HCT116 (cell line): ENCODE measurements around the gene GGCT. TPM values are rescaled to one million over a fixed set of nuclear protein-coding genes. Genes with fewer than 3 reads are reported as not detected.

Experiments
- ATAC-seq: fragments of 200-7000 bp; cut with Tn5 transposase; 2 replicates; pipeline ENCODE4 v1.9.1; 2020; ENCODE audit warnings: mild to moderate bottlenecking, moderate library complexity
- BruUV-seq: library from RNA; stranded (reverse); fragments of 400-500 nt; replicated peaks from 2 replicates; lab custom pipeline; 2021; lab: Mats Ljungman, UMichigan
- CTCF ChIA-PET: fragments of 300-600 bp; sonication (Branson Sonifier 250); formaldehyde crosslinking; loops from one replicate; lab custom pipeline; 2021; ENCODE audit warnings: antibody characterized with exemption; lab: Charles Lee
- POLR2A ChIA-PET: fragments of 300-600, 350-600 bp; sonication (Branson Sonifier 250); formaldehyde crosslinking; loops from one replicate; lab custom pipeline; 2021; ENCODE audit warnings: antibody characterized with exemption; lab: Charles Lee
- RAD21 ChIA-PET, 2 experiments: fragments of 300-600 bp; sonication (Branson Sonifier 250); formaldehyde crosslinking; loops; one replicate each; lab custom pipeline; 2023; ENCODE audit warnings: low total read pairs in 2 of 2; ENCODE audit not compliant: uncharacterized antibody in 2 of 2, unreplicated experiment in 2 of 2, low non-redundant PET in 1 of 2; lab: Charles Lee
- DNase-seq: peaks from one replicate; pipeline ENCODE4 v3.0.0-alpha.2; 2010; ENCODE audit warnings: low read depth, low spot score
- H2AFZ ChIP-seq: fragments of 200-600 bp; shearing (Covaris generic), sonication (generic); 2 replicates; pipeline ENCODE4 v1.6.1; 2017; ENCODE audit warnings: low read depth, mixed run types, mixed read lengths, antibody characterized with exemption, low read length; ENCODE audit not compliant: poor library complexity, severe bottlenecking
- H3K27ac ChIP-seq: 2 replicates; pipeline ENCODE4 v1.5.1; 2012; ENCODE audit warnings: low read depth, low read length
- H3K27me3 ChIP-seq: fragments of 200-600 bp; sonication (generic); 2 replicates; pipeline ENCODE4 v1.6.1; 2016; ENCODE audit warnings: mixed run types, low read length, mixed read lengths; ENCODE audit not compliant: insufficient read depth
- H3K36me3 ChIP-seq, 2 experiments: fragments of 200-500 bp in 1 of 2; fragments of 200-600 bp in 1 of 2; sonication (Bioruptor generic) in 1 of 2; sonication (generic) in 1 of 2; 2 replicates each; pipeline versions ENCODE4 v1.5.1 to v1.6.1; 2014 to 2016; ENCODE audit warnings: low read length in 2 of 2, inconsistent platforms in 1 of 2, mixed read lengths in 1 of 2, mixed run types in 1 of 2; ENCODE audit not compliant: insufficient read depth in 2 of 2, control insufficient read depth in 1 of 2
- H3K4me1 ChIP-seq, 2 experiments: fragments of 200-600 bp in 1 of 2; sonication (generic) in 1 of 2; 2 replicates each; pipeline versions ENCODE4 v1.5.1 to v1.6.1; 2012 to 2017; ENCODE audit warnings: low read length in 2 of 2, inconsistent platforms in 1 of 2, mild to moderate bottlenecking in 1 of 2, mixed read lengths in 1 of 2, mixed run types in 1 of 2, moderate library complexity in 1 of 2; ENCODE audit not compliant: insufficient read depth in 2 of 2, control insufficient read depth in 1 of 2
- H3K4me2 ChIP-seq: fragments of 200-600 bp; sonication (generic); 2 replicates; pipeline ENCODE4 v1.6.1; 2017; ENCODE audit warnings: mixed run types, low read length, mixed read lengths
- H3K4me3 ChIP-seq, 2 experiments: fragments of 200-600 bp in 1 of 2; sonication (generic) in 1 of 2; replicated peaks in 1 of 2; 2 replicates each; pipeline ENCODE4 v1.5.1; 2011 to 2016; ENCODE audit warnings: low read length in 2 of 2, control low read depth in 1 of 2, low read depth in 1 of 2, mild to moderate bottlenecking in 1 of 2, mixed read lengths in 1 of 2, mixed run types in 1 of 2
- H3K79me2 ChIP-seq: fragments of 200-600 bp; sonication (generic); 2 replicates; pipeline ENCODE4 v1.6.1; 2017; ENCODE audit warnings: mild to moderate bottlenecking, mixed run types, low read length, moderate library complexity, mixed read lengths; ENCODE audit not compliant: insufficient read depth
- H3K9ac ChIP-seq: fragments of 200-600 bp; sonication (generic); 2 replicates; pipeline ENCODE4 v1.6.1; 2016; ENCODE audit warnings: low read length, mixed read lengths
- H3K9me2 ChIP-seq: fragments of 200-600 bp; sonication (generic), shearing (Covaris generic); 2 replicates; pipeline ENCODE4 v1.6.1; 2017; ENCODE audit warnings: mixed run types, mild to moderate bottlenecking, moderate library complexity; ENCODE audit not compliant: insufficient read depth
- H3K9me3 ChIP-seq, 2 experiments: fragments of 200-500 bp in 1 of 2; fragments of 200-600 bp in 1 of 2; sonication (Bioruptor generic) in 1 of 2; sonication (generic) in 1 of 2; 2 replicates each; pipeline ENCODE4 v1.6.1; 2014 to 2017; ENCODE audit warnings: low read length in 2 of 2, mixed read lengths in 2 of 2, inconsistent platforms in 1 of 2, low read depth in 1 of 2, mild to moderate bottlenecking in 1 of 2, mixed run types in 1 of 2, moderate library complexity in 1 of 2; ENCODE audit not compliant: control insufficient read depth in 1 of 2, insufficient read depth in 1 of 2
- H4K20me1 ChIP-seq: fragments of 200-600 bp; sonication (generic), shearing (Covaris generic); 2 replicates; pipeline ENCODE4 v1.6.1; 2017; ENCODE audit warnings: mixed run types, mild to moderate bottlenecking, moderate library complexity; ENCODE audit not compliant: insufficient read depth
- CBX3 ChIP-seq: IDR thresholded peaks from 2 replicates; pipeline ENCODE4 v1.6.1; 2012; ENCODE audit warnings: low read depth
- EGR1 ChIP-seq: IDR thresholded peaks from 2 replicates; pipeline ENCODE4 v1.6.1; 2012; ENCODE audit warnings: low read depth
- EZH2 ChIP-seq: fragments of 200-600 bp; sonication (generic); IDR thresholded peaks from 2 replicates; pipeline ENCODE4 v1.6.1; 2017; ENCODE audit warnings: antibody characterized with exemption, mixed run types
- EZH2phosphoT487 ChIP-seq: fragments of 200-600 bp; IDR thresholded peaks from 2 replicates; pipeline ENCODE4 v1.6.1; 2018; ENCODE audit warnings: antibody characterized with exemption, borderline replicate concordance
- FOSL1 ChIP-seq: IDR thresholded peaks from 2 replicates; pipeline ENCODE4 v1.6.1; 2012; ENCODE audit warnings: low read depth
- JUND ChIP-seq: IDR thresholded peaks from 2 replicates; pipeline ENCODE4 v1.6.1; 2012
- POLR2A ChIP-seq: IDR thresholded peaks from 2 replicates; pipeline ENCODE4 v1.7.0; 2011; ENCODE audit warnings: borderline replicate concordance; ENCODE audit not compliant: insufficient read depth, insufficient read length; ENCODE audit errors: extremely low read depth
- POLR2AphosphoS5 ChIP-seq: IDR thresholded peaks from 2 replicates; pipeline ENCODE4 v1.6.1; 2011; ENCODE audit warnings: mild to moderate bottlenecking, low read depth, low read length, moderate library complexity
- RAD21 ChIP-seq: IDR thresholded peaks from 2 replicates; pipeline ENCODE4 v1.6.1; 2012; ENCODE audit warnings: low read depth, mild to moderate bottlenecking
- SIN3A ChIP-seq: IDR thresholded peaks from 2 replicates; pipeline ENCODE4 v1.6.1; 2012; ENCODE audit warnings: low read depth
- TCF7L2 ChIP-seq: IDR thresholded peaks from 2 replicates; pipeline ENCODE4 v1.7.0; 2011; ENCODE audit warnings: borderline replicate concordance, inconsistent platforms; ENCODE audit not compliant: insufficient read depth, insufficient read length; ENCODE audit errors: extremely low read depth
- YY1 ChIP-seq: IDR thresholded peaks from 2 replicates; pipeline ENCODE4 v1.6.1; 2011; ENCODE audit warnings: low read length, low read depth, moderate library complexity, mild to moderate bottlenecking; ENCODE audit not compliant: insufficient replicate concordance; ENCODE audit errors: extremely low read depth
- ZNF274 ChIP-seq: fragments of 200-500 bp; sonication (Bioruptor generic); IDR thresholded peaks from 2 replicates; pipeline ENCODE4 v1.6.1; 2014; ENCODE audit warnings: mild to moderate bottlenecking, low read depth, low read length, inconsistent platforms
- intact Hi-C: fragments of 100-400 bp; cut with micrococcal nuclease; formaldehyde crosslinking; loops from 2 replicates; pipeline ENCODE4 v1.10.0; 2022
- total RNA-seq: library from RNA; stranded (reverse); gene quantifications from one replicate; pipeline ENCODE4 v1.2.1, GENCODE V29; 2021; ENCODE audit not compliant: unreplicated experiment
- TF ChIP-seq, protein P1 (sequence below): IDR thresholded peaks from 2 replicates; pipeline ENCODE4 v1.6.1; 2012; ENCODE audit warnings: low read depth
- TF ChIP-seq, protein P2 (sequence below): IDR thresholded peaks from 2 replicates; pipeline ENCODE4 v1.6.1; 2012
- TF ChIP-seq, protein P3 (sequence below): IDR thresholded peaks from 2 replicates; pipeline ENCODE4 v1.6.1; 2011; ENCODE audit warnings: mild to moderate bottlenecking, low read length, moderate library complexity; ENCODE audit not compliant: insufficient replicate concordance; ENCODE audit errors: extremely low read depth

The GGCT gene
- total RNA-seq, 1 experiment from 2014 or later = 60.6 TPM

- TF ChIP-seq EGR1 = peak; percentile 89
- TF ChIP-seq, protein P1, sequence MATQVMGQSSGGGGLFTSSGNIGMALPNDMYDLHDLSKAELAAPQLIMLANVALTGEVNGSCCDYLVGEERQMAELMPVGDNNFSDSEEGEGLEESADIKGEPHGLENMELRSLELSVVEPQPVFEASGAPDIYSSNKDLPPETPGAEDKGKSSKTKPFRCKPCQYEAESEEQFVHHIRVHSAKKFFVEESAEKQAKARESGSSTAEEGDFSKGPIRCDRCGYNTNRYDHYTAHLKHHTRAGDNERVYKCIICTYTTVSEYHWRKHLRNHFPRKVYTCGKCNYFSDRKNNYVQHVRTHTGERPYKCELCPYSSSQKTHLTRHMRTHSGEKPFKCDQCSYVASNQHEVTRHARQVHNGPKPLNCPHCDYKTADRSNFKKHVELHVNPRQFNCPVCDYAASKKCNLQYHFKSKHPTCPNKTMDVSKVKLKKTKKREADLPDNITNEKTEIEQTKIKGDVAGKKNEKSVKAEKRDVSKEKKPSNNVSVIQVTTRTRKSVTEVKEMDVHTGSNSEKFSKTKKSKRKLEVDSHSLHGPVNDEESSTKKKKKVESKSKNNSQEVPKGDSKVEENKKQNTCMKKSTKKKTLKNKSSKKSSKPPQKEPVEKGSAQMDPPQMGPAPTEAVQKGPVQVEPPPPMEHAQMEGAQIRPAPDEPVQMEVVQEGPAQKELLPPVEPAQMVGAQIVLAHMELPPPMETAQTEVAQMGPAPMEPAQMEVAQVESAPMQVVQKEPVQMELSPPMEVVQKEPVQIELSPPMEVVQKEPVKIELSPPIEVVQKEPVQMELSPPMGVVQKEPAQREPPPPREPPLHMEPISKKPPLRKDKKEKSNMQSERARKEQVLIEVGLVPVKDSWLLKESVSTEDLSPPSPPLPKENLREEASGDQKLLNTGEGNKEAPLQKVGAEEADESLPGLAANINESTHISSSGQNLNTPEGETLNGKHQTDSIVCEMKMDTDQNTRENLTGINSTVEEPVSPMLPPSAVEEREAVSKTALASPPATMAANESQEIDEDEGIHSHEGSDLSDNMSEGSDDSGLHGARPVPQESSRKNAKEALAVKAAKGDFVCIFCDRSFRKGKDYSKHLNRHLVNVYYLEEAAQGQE = no peak
- peak; percentile 75 for TF ChIP-seq POLR2AphosphoS5
- peak; percentile 31; the same call in 1 of the 2 replicates for TF ChIP-seq SIN3A
These were observed 26.1 kb downstream of the GGCT start, which contains the start of gene NOD1 (continued) for GRCh38 chr7:30478349-30479201.

DNA sequence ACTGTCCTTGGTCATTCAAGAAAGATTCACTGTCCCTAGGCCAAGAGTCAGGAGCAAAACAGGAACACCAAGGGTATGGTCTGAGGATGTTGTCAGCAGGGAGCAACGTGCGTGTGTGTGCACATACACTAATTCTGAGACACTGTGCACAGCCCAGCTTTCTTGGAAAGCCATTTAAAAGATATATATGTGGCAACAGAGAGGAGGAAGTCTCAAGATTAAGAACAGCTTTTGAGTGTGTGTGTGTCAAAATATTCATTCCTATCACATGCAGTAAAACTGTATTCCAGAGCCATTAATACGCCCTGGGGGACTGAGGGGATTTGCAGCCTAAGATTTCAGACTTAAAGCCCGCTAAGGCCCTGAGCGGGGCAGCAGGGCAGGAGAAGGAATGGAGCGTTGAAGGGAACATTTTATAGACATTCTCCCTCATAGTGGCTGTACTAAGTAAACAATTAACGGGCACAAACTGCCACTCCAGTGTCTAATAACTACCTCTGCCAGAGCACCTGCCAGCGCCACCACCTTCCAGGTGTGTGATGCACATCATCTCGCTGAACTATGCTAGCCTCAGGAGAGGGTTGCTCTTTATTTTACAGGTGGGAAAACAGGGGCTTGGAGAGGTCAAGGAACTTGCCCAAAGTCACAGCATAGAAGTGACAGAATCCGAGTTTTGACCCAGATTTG is 28.0 kb downstream of the GGCT start:
- intact Hi-C loops = no loop called here
- Histone ChIP-seq H3K9me2 (no peaks in the 10 kb centered on the region), H4K20me1 (no peaks in the 10 kb centered on the region), H3K27ac (no peak overlapping the region), H3K9me3 (no peaks in the 10 kb centered on the region), H3K79me2 (peaks cover 32% of the 10 kb centered on the region; the same call in 1 of the 2 replicates), H3K9ac (no peak overlapping the region), H3K36me3 (no peaks in the 10 kb centered on the region; a peak in 1 of 4 replicates), H3K4me3 (no peak overlapping the region), H2AFZ (no peak overlapping the region), H3K4me2 (no peak overlapping the region), H3K4me1 (peaks cover 5 to 19% of the 10 kb centered on the region in 2 experiments; a peak in 3 of 4 replicates), H3K27me3 (no peaks in the 10 kb centered on the region)
- POLR2A ChIA-PET = no interaction called here
- DNase-seq = no peak
- CTCF ChIA-PET = no interaction called here
- BruUV-seq = no TSS peak
- ATAC-seq = no peak
- RAD21 ChIA-PET = no interaction called here
- TF ChIP-seq YY1 = no peak
- no peak for TF ChIP-seq ZNF274
- no peak for TF ChIP-seq POLR2A
- TF ChIP-seq EZH2 = no peak
- no peak for TF ChIP-seq EZH2phosphoT487
- no peak for TF ChIP-seq SIN3A
- no peak for TF ChIP-seq FOSL1
- no peak for TF ChIP-seq TCF7L2
- no peak for TF ChIP-seq JUND
- TF ChIP-seq, protein P2, sequence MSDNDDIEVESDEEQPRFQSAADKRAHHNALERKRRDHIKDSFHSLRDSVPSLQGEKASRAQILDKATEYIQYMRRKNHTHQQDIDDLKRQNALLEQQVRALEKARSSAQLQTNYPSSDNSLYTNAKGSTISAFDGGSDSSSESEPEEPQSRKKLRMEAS = no peak
- TF ChIP-seq RAD21 = no peak
- TF ChIP-seq, protein P3, sequence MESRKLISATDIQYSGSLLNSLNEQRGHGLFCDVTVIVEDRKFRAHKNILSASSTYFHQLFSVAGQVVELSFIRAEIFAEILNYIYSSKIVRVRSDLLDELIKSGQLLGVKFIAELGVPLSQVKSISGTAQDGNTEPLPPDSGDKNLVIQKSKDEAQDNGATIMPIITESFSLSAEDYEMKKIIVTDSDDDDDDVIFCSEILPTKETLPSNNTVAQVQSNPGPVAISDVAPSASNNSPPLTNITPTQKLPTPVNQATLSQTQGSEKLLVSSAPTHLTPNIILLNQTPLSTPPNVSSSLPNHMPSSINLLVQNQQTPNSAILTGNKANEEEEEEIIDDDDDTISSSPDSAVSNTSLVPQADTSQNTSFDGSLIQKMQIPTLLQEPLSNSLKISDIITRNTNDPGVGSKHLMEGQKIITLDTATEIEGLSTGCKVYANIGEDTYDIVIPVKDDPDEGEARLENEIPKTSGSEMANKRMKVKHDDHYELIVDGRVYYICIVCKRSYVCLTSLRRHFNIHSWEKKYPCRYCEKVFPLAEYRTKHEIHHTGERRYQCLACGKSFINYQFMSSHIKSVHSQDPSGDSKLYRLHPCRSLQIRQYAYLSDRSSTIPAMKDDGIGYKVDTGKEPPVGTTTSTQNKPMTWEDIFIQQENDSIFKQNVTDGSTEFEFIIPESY = no peak
- TF ChIP-seq CBX3 = no peak
